Measurements from ENCODE around the gene GDE1.

GDE1 gene

GRCh38 chr16:19485611-19486010 lies 36.3 kb downstream of the GDE1 start:
- no peak for DNase-seq

GRCh38 chr16:19484096-19484495 lies 37.8 kb downstream of the GDE1 start:
- DNase-seq = no peak

GRCh38 chr16:19482291-19482690 lies 39.6 kb downstream of the GDE1 start:
- no peak for DNase-seq

- DNase-seq = no peak
These were observed 40.1 kb downstream of the GDE1 start for GRCh38 chr16:19481769-19482168.

- no peak for DNase-seq
These were observed 40.6 kb downstream of the GDE1 start for GRCh38 chr16:19481296-19481695.

- no peak for DNase-seq
These were observed 42.6 kb downstream of the GDE1 start for GRCh38 chr16:19479302-19479721.

- DNase-seq = no peak
These were observed 43.4 kb downstream of the GDE1 start for GRCh38 chr16:19478505-19478904.

GRCh38 chr16:19474617-19475016 lies 47.3 kb downstream of the GDE1 start:
- DNase-seq = no peak

- no peak for DNase-seq
These were observed 49.4 kb downstream of the GDE1 start for GRCh38 chr16:19472482-19472881.

- no peak for DNase-seq
These were observed 53.6 kb downstream of the GDE1 start for GRCh38 chr16:19468300-19468699.

GRCh38 chr16:19463468-19464315 lies 58.2 kb downstream of the GDE1 start:
- no peak for DNase-seq

- no peak for DNase-seq
These were observed 61.5 kb downstream of the GDE1 start for GRCh38 chr16:19460397-19460796.

- no peak for DNase-seq
These were observed 63.0 kb downstream of the GDE1 start for GRCh38 chr16:19458722-19459379.

All from activated CD4-positive, alpha-beta T cell treated with anti-CD3 and anti-CD28 coated beads, Interleukin-2, amount 50 U/mL, for 4 hours (primary cell).